SH-SY5Y (cell line): ENCODE measurements around the gene LAMC3.

Experiments used
- GATA2 ChIP-seq: IDR thresholded peaks from 2 replicates; pipeline ENCODE4 v1.6.1; 2011; ENCODE audit warnings: mild to moderate bottlenecking, low read depth, low read length
- GATA3 ChIP-seq: IDR thresholded peaks from 2 replicates; pipeline ENCODE4 v1.6.1; 2011; ENCODE audit warnings: low read depth, mild to moderate bottlenecking, low read length, moderate library complexity

The LAMC3 gene

DNA sequence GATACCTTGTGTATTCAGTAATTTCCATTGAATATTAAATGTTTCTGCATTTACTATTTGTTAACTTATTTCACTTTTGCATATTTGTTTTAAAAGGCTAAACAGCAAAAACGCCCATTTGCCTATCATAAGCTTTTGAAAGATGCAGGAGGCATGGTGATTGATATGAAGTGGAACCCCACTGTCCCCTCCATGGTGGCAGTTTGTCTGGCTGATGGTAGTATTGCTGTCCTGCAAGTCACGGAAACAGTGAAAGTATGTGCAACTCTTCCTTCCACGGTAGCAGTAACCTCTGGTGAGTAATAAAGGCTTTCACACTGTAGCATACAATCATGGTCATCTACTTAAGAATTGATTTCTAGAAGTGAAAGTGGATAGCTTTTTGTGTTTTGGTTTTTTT lies 120.2 kb downstream of the LAMC3 start:
- TF ChIP-seq GATA2, result no peak
- no peak for TF ChIP-seq GATA3

DNA sequence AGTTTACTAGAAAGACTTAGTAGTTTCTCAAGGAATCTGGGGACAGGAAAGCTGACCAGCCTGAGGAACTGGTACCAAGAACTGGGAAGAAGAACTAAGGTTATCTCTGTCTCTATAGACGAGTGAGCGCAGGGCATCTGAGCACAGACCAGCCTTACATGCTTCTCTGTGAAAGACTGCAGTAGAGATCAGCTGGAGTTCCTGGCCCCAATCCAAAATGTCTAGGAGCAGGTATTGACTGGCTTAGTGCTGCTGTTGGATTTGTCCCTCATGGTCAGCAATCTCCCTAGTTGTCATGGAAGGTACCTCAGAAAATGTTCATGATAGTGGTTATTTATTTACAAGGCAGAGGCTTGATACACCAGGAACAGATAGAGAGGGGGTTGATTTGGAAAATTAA lies 129.7 kb downstream of the LAMC3 start:
- TF ChIP-seq GATA2 (no peak), GATA3 (no peak)

DNA sequence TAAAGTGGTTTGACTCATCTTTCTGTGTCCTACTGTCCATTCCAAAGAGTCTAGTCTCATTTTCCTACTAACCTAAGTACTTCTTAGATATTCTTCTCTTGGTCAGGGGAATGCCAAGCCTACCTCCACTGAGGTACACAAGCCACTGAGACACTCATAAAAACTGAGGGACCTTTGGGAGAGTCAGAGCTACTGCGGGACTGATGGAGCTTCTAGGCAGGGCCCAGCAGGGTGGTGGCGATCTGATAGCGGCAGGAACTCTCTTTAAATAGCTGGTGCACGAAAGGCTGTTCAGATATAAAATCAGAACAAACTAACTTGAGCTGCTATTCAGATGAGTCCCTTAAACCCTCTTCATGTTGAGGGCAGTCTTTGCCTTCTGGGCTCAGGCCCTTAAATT lies 131.1 kb downstream of the LAMC3 start:
- no peak for TF ChIP-seq GATA2
- no peak for TF ChIP-seq GATA3

DNA sequence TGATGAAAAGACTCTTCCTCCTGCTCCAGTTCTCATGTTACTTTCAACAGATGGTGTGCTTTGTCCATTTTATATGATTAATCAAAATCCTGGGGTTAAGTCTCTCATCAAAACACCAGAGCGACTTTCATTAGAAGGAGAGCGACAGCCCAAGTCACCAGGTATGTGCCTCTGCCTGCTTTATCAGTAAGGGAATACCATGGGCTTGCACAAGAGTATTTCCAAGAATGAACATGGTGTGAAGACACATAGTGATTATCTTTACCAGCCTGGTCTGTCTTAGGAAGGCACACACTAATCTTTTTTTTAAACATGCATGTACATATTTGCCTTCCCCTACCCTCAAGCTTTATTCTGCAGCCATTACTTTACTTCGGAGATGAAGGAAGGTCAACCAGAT lies 131.6 kb downstream of the LAMC3 start:
- TF ChIP-seq GATA3, result no peak
- TF ChIP-seq GATA2, result no peak

DNA sequence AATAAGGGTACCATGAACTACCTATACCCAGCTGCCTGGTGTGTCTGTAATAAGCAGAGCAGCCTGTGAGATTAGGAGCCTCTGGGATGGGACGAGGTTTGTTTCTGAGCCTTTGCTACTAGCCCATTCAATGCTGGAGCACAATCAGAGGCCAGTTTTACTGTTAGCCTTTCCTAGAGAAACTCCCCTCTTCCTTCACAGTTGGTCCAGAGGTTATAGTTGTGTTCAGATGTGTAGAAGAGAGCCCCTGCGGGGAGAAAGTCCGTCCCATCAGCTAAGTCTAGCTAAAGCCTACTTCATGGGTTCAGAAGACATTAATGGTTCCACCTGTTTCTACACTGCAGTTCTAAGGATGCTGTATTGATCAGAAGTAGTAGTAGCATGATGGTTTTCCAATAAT lies 133.2 kb downstream of the LAMC3 start:
- no peak for TF ChIP-seq GATA2
- TF ChIP-seq GATA3, result no peak
